HCT116 (cell line): ENCODE measurements around the gene MESP2.

Experiments
- CEBPB ChIP-seq: IDR thresholded peaks from 2 replicates; pipeline ENCODE4 v1.6.1; 2012; ENCODE audit warnings: low read depth
- POLR2A ChIP-seq: IDR thresholded peaks from 2 replicates; pipeline ENCODE4 v1.7.0; 2011; ENCODE audit warnings: borderline replicate concordance; ENCODE audit not compliant: insufficient read depth, insufficient read length; ENCODE audit errors: extremely low read depth
- POLR2AphosphoS5 ChIP-seq: IDR thresholded peaks from 2 replicates; pipeline ENCODE4 v1.6.1; 2011; ENCODE audit warnings: mild to moderate bottlenecking, low read depth, low read length, moderate library complexity
- TF ChIP-seq, protein P1 (sequence below), 3 experiments: fragments of 200-600 bp in 1 of 3; sonication (generic) in 1 of 3; IDR thresholded peaks in 2 of 3; conservative IDR thresholded peaks in 1 of 3; 2 replicates each; pipeline ENCODE4 v1.5.1; 2012 to 2017; ENCODE audit warnings: low read depth in 2 of 3, low read length in 2 of 3, antibody characterized with exemption in 1 of 3, borderline replicate concordance in 1 of 3, control low read depth in 1 of 3, mild to moderate bottlenecking in 1 of 3, mixed read lengths in 1 of 3, mixed run types in 1 of 3, moderate library complexity in 1 of 3; ENCODE audit not compliant: insufficient read depth in 1 of 3

DNA sequence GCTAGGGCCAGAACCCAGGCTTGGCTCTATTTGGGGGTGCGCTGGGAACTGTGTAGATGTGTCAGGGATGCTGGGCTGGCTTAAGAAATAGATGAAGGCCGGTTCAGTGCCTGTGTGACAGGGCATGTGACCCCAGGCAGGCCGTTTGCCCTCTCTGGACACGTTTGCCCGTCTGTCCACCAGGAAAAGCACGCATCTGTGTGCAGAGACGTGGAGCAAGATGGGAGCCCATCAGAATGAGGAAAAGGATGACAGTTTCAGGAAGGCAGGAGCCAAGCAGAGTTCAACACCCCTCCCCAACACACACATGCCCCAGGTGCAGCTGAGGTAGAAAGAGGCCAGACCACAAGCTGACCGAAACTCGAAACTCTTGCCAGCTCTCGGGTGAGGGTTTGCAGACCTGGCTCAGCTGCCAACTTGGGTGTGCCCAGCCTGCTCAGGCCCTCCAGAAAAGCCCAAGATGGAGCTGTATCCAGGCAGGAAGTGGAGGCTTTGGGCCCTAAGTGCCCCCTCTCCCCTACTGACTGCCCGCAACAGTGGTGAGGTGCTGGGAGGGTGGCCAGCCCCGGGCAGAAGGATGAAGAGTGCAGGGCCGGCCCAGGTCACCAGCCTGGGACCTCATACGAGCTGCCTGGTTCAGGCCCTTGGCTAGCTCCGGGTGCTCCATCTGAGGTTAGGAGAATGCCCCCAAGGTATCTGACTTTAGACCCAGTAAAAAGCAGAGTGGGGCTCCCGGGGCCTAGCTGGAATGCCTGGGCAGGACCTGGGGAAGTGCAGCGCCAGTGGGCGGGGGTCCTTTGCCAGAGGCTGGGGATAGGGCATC, 14.9 kb upstream of the MESP2 start:
- TF ChIP-seq POLR2AphosphoS5 (no peak), POLR2A (no peak), CEBPB (no peak)
- TF ChIP-seq, protein P1, sequence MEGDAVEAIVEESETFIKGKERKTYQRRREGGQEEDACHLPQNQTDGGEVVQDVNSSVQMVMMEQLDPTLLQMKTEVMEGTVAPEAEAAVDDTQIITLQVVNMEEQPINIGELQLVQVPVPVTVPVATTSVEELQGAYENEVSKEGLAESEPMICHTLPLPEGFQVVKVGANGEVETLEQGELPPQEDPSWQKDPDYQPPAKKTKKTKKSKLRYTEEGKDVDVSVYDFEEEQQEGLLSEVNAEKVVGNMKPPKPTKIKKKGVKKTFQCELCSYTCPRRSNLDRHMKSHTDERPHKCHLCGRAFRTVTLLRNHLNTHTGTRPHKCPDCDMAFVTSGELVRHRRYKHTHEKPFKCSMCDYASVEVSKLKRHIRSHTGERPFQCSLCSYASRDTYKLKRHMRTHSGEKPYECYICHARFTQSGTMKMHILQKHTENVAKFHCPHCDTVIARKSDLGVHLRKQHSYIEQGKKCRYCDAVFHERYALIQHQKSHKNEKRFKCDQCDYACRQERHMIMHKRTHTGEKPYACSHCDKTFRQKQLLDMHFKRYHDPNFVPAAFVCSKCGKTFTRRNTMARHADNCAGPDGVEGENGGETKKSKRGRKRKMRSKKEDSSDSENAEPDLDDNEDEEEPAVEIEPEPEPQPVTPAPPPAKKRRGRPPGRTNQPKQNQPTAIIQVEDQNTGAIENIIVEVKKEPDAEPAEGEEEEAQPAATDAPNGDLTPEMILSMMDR (IDR thresholded peaks at IDR 0.05 in 2 of 3, conservative IDR thresholded peaks at IDR 0.05 in 1 of 3; ENCODE audit: borderline replicate concordance in 1 of 3, insufficient read depth in 1 of 3, low read depth in 2 of 3, low read length in 2 of 3) = no peak
